ENCODE data around the gene LRMDA.

- TF ChIP-seq CTCF (IDR thresholded peaks at IDR 0.05) = no peak
- TF ChIP-seq EZH2 (IDR thresholded peaks at IDR 0.05) = no peak
- TF ChIP-seq EZH2phosphoT487 (IDR thresholded peaks at IDR 0.05) = no peak
These were observed 1024.8 kb downstream of the LRMDA start for GRCh38 chr10:76456197-76456596.

All from neural progenitor cell (in vitro differentiated cells).